Stimulated activated CD8-positive, alpha-beta memory T cell treated with anti-CD3 and anti-CD28 coated beads, Interleukin-7, amount 100 ng/mL, for 24 hours (primary cell): ENCODE measurements around the gene LRGUK.

Experiments used
- DNase-seq: peaks from one replicate; pipeline ENCODE4 v3.0.0-alpha.2; 2020; ENCODE audit warnings: low read depth

LRGUK gene

GRCh38 chr7:134126146-134126545 lies 994 bp upstream of the LRGUK start:
- DNase-seq = no peak

GRCh38 chr7:134126596-134126965 lies 559 bp upstream of the LRGUK start:
- DNase-seq = no peak

- DNase-seq = no peak
Observed at GRCh38 chr7:134128829-134129228, 1.7 kb downstream of the LRGUK start.

GRCh38 chr7:134129856-134130523 lies 2.9 kb downstream of the LRGUK start:
- DNase-seq = no peak

GRCh38 chr7:134134004-134134403 lies 6.9 kb downstream of the LRGUK start:
- DNase-seq = no peak

GRCh38 chr7:134140889-134141867 lies 14.0 kb downstream of the LRGUK start:
- DNase-seq = no peak

- no peak for DNase-seq
Observed at GRCh38 chr7:134141868-134142264, 14.7 kb downstream of the LRGUK start.

- no peak for DNase-seq
Observed at GRCh38 chr7:134153493-134154136, 26.5 kb downstream of the LRGUK start.

GRCh38 chr7:134154581-134155130 lies 27.5 kb downstream of the LRGUK start:
- DNase-seq = no peak

- no peak for DNase-seq
Observed at GRCh38 chr7:134155206-134155605, 28.1 kb downstream of the LRGUK start.

GRCh38 chr7:134155871-134156270 lies 28.7 kb downstream of the LRGUK start:
- no peak for DNase-seq

- DNase-seq = no peak
Observed at GRCh38 chr7:134165252-134165651, 38.1 kb downstream of the LRGUK start.

- DNase-seq = no peak
Observed at GRCh38 chr7:134167250-134167649, 40.1 kb downstream of the LRGUK start.

- DNase-seq = no peak
Observed at GRCh38 chr7:134167841-134168240, 40.7 kb downstream of the LRGUK start.

- DNase-seq = no peak
Observed at GRCh38 chr7:134174795-134175261, 47.7 kb downstream of the LRGUK start.

GRCh38 chr7:134175334-134176036 lies 48.3 kb downstream of the LRGUK start:
- no peak for DNase-seq

- DNase-seq = no peak
Observed at GRCh38 chr7:134176037-134176350, 48.9 kb downstream of the LRGUK start.

GRCh38 chr7:134179036-134180011 lies 52.2 kb downstream of the LRGUK start:
- DNase-seq = no peak

- DNase-seq = no peak
Observed at GRCh38 chr7:134180376-134180775, 53.2 kb downstream of the LRGUK start.

GRCh38 chr7:134182078-134182477 lies 54.9 kb downstream of the LRGUK start:
- no peak for DNase-seq

GRCh38 chr7:134184767-134185166 lies 57.6 kb downstream of the LRGUK start:
- DNase-seq = no peak
